ENCODE data around the gene GBA3.

GRCh38 chr4:22653752-22654151 lies 39.0 kb upstream of the GBA3 start:
- TF ChIP-seq CTCF (IDR thresholded peaks at IDR 0.05) (no peak), RCOR1 (IDR thresholded peaks at IDR 0.05; ENCODE audit: low read depth, low read length) (no peak), BCL3 (IDR thresholded peaks at IDR 0.05) (no peak), PHF8 (IDR thresholded peaks at IDR 0.05; ENCODE audit: borderline replicate concordance, low read depth) (no peak), MAX (IDR thresholded peaks at IDR 0.05) (no peak), TP53 (CRISPR knock-in tag; IDR thresholded peaks at IDR 0.05) (no peak), NPAS2 (CRISPR knock-in tag; IDR thresholded peaks at IDR 0.05; ENCODE audit: borderline replicate concordance) (no peak), ZSCAN20 (CRISPR knock-in tag; IDR thresholded peaks at IDR 0.05) (no peak), ESRRA (IDR thresholded peaks at IDR 0.05; ENCODE audit: borderline replicate concordance, low read length) (no peak), CBX8 (IDR thresholded peaks at IDR 0.05) (no peak)

Measured in A549 (cell line).